ENCODE measurements around the gene NDUFA12. TPM values are rescaled to one million over a fixed set of nuclear protein-coding genes. Genes with fewer than 3 reads are reported as not detected.
"Not testable (repeated sequence)": the region's sequence is repeated elsewhere in the genome, so short reads cannot be mapped to it uniquely, and the experiment has no call there.

The NDUFA12 gene
- total and polyA plus RNA-seq, 4 donors: 53.9 to 118 (median 75.9) TPM

- Histone ChIP-seq H3K4me1 (ENCODE audit: control insufficient read depth in 1 of 2, insufficient read depth in 2 of 2, low read length in 2 of 2) (no peaks in the 10 kb centered on the region), H3K27me3 (ENCODE audit: control insufficient read depth in 1 of 2, insufficient read depth in 2 of 2, low read length in 1 of 2) (no peaks in the 10 kb centered on the region), H3K9me3 (ENCODE audit: control insufficient read depth, low read length) (no peaks in the 10 kb centered on the region), H3K27ac (ENCODE audit: low read depth in 1 of 2, low read length in 2 of 2) (no peak overlapping the region), H3K4me3 (ENCODE audit: low read length in 2 of 2) (no peak overlapping the region), H3K36me3 (ENCODE audit: control insufficient read depth in 1 of 2, insufficient read depth in 2 of 2, low read length in 1 of 2) (no peaks in the 10 kb centered on the region)
- DNase-seq (no peak), ATAC-seq (ENCODE audit: low FRiP score) (no peak)
- 93 to 96% methylated on average over 2 of the region's 2 CpGs for WGBS, 2 donors
- intact Hi-C loops (cut with DNase I): no loop called here
Observed at GRCh38 chr12:95004610-95005009, 1.1 kb upstream of the NDUFA12 start.

DNA sequence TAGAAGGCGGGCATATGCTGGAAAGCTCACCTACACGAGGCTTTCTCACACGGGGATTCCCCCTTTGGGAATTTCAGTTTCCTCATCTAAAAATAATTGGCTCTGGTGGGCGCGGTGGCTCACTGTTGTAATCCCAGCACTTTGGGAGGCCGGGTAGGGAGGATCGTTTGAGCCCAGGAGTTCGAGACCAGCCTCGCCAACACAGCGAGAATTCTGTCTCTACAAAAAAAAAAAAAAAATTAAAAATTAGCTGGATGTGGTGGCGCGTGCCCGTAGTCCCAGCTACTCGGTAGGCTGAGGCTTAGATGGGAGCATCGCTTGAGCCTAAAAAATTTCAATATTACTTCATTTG lies 400 bp upstream of the NDUFA12 start:
- intact Hi-C loops (cut with DNase I): no loop called here
- H3K9me3 ChIP-seq (ENCODE audit: control insufficient read depth, low read length): no peaks in the 10 kb centered on the region
- no peaks in the 10 kb centered on the region for H3K4me1 ChIP-seq (ENCODE audit: control insufficient read depth in 1 of 2, insufficient read depth in 2 of 2, low read length in 2 of 2)
- no peak overlapping the region for H3K4me3 ChIP-seq (ENCODE audit: low read length in 2 of 2)
- ATAC-seq (ENCODE audit: low FRiP score) (peak; percentile 4), DNase-seq (no peak)
- no peak overlapping the region for H3K27ac ChIP-seq (ENCODE audit: low read depth in 1 of 2, low read length in 2 of 2)
- no peaks in the 10 kb centered on the region for H3K36me3 ChIP-seq (ENCODE audit: control insufficient read depth in 1 of 2, insufficient read depth in 2 of 2, low read length in 1 of 2)
- H3K27me3 ChIP-seq (ENCODE audit: control insufficient read depth in 1 of 2, insufficient read depth in 2 of 2, low read length in 1 of 2): no peaks in the 10 kb centered on the region
- WGBS, 2 donors: 67 to 69% methylated on average over 15 of the region's 15 CpGs

GRCh38 chr12:95002754-95003153 lies 743 bp downstream of the NDUFA12 start:
- intact Hi-C loops (cut with DNase I): no loop called here
- no peaks in the 10 kb centered on the region for H3K27me3 ChIP-seq (ENCODE audit: control insufficient read depth in 1 of 2, insufficient read depth in 2 of 2, low read length in 1 of 2)
- no peak overlapping the region for H3K27ac ChIP-seq (ENCODE audit: low read depth in 1 of 2, low read length in 2 of 2)
- peak overlapping the region; percentile 70 to 82 for H3K4me3 ChIP-seq (ENCODE audit: low read length in 2 of 2)
- whole genome bisulfite sequencing, 2 donors: 19 to 30% methylated on average over 3 of the region's 3 CpGs
- DNase-seq (no peak), ATAC-seq (ENCODE audit: low FRiP score) (no peak)
- no peaks in the 10 kb centered on the region for H3K36me3 ChIP-seq (ENCODE audit: control insufficient read depth in 1 of 2, insufficient read depth in 2 of 2, low read length in 1 of 2)
- no peaks in the 10 kb centered on the region for H3K9me3 ChIP-seq (ENCODE audit: control insufficient read depth, low read length)
- no peaks in the 10 kb centered on the region for H3K4me1 ChIP-seq (ENCODE audit: control insufficient read depth in 1 of 2, insufficient read depth in 2 of 2, low read length in 2 of 2)

DNA sequence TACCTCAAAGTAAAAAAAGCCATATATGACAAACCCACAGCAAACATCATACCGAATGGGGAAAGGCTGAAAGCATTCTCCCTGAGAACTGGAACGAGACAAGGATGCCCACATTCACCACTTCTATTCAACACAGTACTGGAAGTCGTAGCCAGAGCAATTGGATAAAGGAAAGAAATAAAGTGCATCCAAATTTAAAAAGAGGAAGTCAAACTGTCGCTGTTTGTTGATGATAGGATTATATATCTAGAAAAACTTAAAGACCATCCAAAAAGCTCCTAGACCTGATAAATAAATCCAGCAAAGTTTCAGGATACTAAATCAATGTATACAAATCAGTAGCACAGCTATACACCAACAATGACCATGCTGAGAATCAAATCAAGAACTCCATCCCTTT lies 5.2 kb downstream of the NDUFA12 start:
- intact Hi-C loops (cut with DNase I): no loop called here
- ATAC-seq (ENCODE audit: low FRiP score) (no peak), DNase-seq (no peak)
- Histone ChIP-seq H3K4me1 (ENCODE audit: control insufficient read depth in 1 of 2, insufficient read depth in 2 of 2, low read length in 2 of 2) (no peaks in the 10 kb centered on the region), H3K4me3 (ENCODE audit: low read length in 2 of 2) (no peak overlapping the region), H3K36me3 (ENCODE audit: control insufficient read depth in 1 of 2, insufficient read depth in 2 of 2, low read length in 1 of 2) (peaks cover 0 to 2% of the 10 kb centered on the region in 2 donors), H3K27ac (ENCODE audit: low read depth in 1 of 2, low read length in 2 of 2) (no peak overlapping the region), H3K9me3 (ENCODE audit: control insufficient read depth, low read length) (no peaks in the 10 kb centered on the region), H3K27me3 (ENCODE audit: control insufficient read depth in 1 of 2, insufficient read depth in 2 of 2, low read length in 1 of 2) (no peaks in the 10 kb centered on the region)
- WGBS, 2 donors: 71 to 76% methylated on average over 4 of the region's 4 CpGs

GRCh38 chr12:94997726-94998125 lies 5.8 kb downstream of the NDUFA12 start:
- Histone ChIP-seq H3K27me3 (ENCODE audit: control insufficient read depth in 1 of 2, insufficient read depth in 2 of 2, low read length in 1 of 2) (no peaks in the 10 kb centered on the region), H3K9me3 (ENCODE audit: control insufficient read depth, low read length) (no peaks in the 10 kb centered on the region), H3K4me1 (ENCODE audit: control insufficient read depth in 1 of 2, insufficient read depth in 2 of 2, low read length in 2 of 2) (no peaks in the 10 kb centered on the region), H3K27ac (ENCODE audit: low read depth in 1 of 2, low read length in 2 of 2) (no peak overlapping the region), H3K36me3 (ENCODE audit: control insufficient read depth in 1 of 2, insufficient read depth in 2 of 2, low read length in 1 of 2) (peaks cover 0 to 2% of the 10 kb centered on the region in 2 donors), H3K4me3 (ENCODE audit: low read length in 2 of 2) (no peak overlapping the region)
- intact Hi-C loops (cut with DNase I): no loop called here
- DNase-seq: no peak
- no peak for ATAC-seq (ENCODE audit: low FRiP score)

GRCh38 chr12:94997061-94997460 lies 6.4 kb downstream of the NDUFA12 start:
- no peaks in the 10 kb centered on the region for H3K4me1 ChIP-seq (ENCODE audit: control insufficient read depth in 1 of 2, insufficient read depth in 2 of 2, low read length in 2 of 2)
- intact Hi-C loops (cut with DNase I): no loop called here
- H3K9me3 ChIP-seq (ENCODE audit: control insufficient read depth, low read length): no peaks in the 10 kb centered on the region
- peaks cover 0 to 4% of the 10 kb centered on the region in 2 donors for H3K36me3 ChIP-seq (ENCODE audit: control insufficient read depth in 1 of 2, insufficient read depth in 2 of 2, low read length in 1 of 2)
- WGBS, 2 donors: 95% methylated on average over 6 of the region's 6 CpGs
- no peak for ATAC-seq (ENCODE audit: low FRiP score)
- H3K27ac ChIP-seq (ENCODE audit: low read depth in 1 of 2, low read length in 2 of 2): no peak overlapping the region
- H3K27me3 ChIP-seq (ENCODE audit: control insufficient read depth in 1 of 2, insufficient read depth in 2 of 2, low read length in 1 of 2): no peaks in the 10 kb centered on the region
- no peak overlapping the region for H3K4me3 ChIP-seq (ENCODE audit: low read length in 2 of 2)
- no peak for DNase-seq

DNA sequence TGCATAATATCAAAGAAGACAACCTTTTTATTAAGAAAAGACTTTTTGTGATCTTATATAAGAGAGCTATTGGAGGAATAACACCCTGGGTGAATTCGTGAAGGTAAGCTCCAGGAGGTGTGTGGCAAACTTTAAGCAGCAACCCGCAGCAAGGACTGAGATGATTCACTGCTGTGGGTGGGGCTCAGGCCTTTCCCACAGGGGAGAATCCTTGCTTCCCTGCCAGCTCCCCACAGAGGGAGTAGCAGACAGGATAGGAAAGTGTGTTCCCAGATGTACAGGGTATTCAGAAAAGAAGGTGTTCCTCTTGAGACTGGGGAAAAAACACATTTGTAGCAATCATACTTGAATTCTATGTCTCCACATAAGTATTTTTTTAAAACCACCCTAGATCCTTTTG lies 9.2 kb downstream of the NDUFA12 start:
- no peak for DNase-seq
- Histone ChIP-seq H3K4me1 (ENCODE audit: control insufficient read depth in 1 of 2, insufficient read depth in 2 of 2, low read length in 2 of 2) (no peaks in the 10 kb centered on the region), H3K27me3 (ENCODE audit: control insufficient read depth in 1 of 2, insufficient read depth in 2 of 2, low read length in 1 of 2) (no peaks in the 10 kb centered on the region), H3K36me3 (ENCODE audit: control insufficient read depth in 1 of 2, insufficient read depth in 2 of 2, low read length in 1 of 2) (peaks cover 0 to 4% of the 10 kb centered on the region in 2 donors), H3K27ac (ENCODE audit: low read depth in 1 of 2, low read length in 2 of 2) (no peak overlapping the region), H3K9me3 (ENCODE audit: control insufficient read depth, low read length) (no peaks in the 10 kb centered on the region), H3K4me3 (ENCODE audit: low read length in 2 of 2) (no peak overlapping the region)
- 81 to 90% methylated on average over 2 of the region's 2 CpGs for WGBS, 2 donors
- ATAC-seq (ENCODE audit: low FRiP score): no peak
- intact Hi-C loops (cut with DNase I): no loop called here

DNA sequence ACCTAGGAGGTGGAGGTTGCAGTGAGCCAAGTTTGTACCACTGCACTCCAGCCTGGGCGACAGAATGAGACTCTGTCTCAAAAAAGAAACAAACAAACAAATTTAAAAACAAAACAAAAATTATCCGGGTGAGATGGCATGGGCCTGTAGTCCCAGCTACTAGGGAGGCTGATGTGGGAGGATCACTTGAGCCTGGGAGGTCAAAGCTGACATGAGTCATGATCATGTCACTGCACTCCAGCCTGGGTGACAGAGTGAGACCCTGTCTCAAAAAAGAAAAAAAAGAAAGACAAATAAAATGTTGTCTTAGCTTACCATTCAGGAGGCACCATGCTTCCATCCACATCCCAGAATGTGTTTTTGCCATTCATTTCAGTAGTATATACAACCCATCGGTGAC lies 9.6 kb downstream of the NDUFA12 start:
- intact Hi-C loops (cut with DNase I); H3K36me3 ChIP-seq (ENCODE audit: control insufficient read depth in 1 of 2, insufficient read depth in 2 of 2, low read length in 1 of 2): not testable (repeated sequence)
- WGBS, 2 donors: 80 to 97% methylated on average over 3 of the region's 3 CpGs

DNA sequence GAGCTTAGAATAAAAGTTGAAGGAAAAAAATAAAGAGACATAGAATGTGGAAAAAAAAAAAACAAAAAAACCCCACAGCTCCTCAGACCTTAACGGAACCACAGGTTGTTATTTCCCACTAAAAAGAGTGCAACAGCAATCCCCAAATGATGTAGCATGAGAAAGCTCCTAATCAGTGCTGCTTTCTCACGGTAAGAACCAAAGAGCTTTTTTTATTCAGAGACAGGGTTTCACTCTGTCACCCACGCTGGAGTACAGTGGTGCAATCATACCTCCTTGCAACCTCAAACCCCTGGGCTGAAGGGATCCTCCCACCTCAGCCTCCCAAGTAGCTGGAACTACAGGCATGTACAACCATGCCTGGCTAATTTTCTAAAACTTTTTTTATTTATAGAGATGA lies 13.3 kb downstream of the NDUFA12 start:
- peaks cover 0 to 4% of the 10 kb centered on the region in 2 donors for H3K36me3 ChIP-seq (ENCODE audit: control insufficient read depth in 1 of 2, insufficient read depth in 2 of 2, low read length in 1 of 2)
- DNase-seq (no peak), ATAC-seq (ENCODE audit: low FRiP score) (no peak)
- H3K9me3 ChIP-seq (ENCODE audit: control insufficient read depth, low read length): no peaks in the 10 kb centered on the region
- H3K4me1 ChIP-seq (ENCODE audit: control insufficient read depth in 1 of 2, insufficient read depth in 2 of 2, low read length in 2 of 2): no peaks in the 10 kb centered on the region
- no peak overlapping the region for H3K4me3 ChIP-seq (ENCODE audit: low read length in 2 of 2)
- H3K27me3 ChIP-seq (ENCODE audit: control insufficient read depth in 1 of 2, insufficient read depth in 2 of 2, low read length in 1 of 2): no peaks in the 10 kb centered on the region
- 86 to 89% methylated on average over 3 of the region's 3 CpGs for WGBS, 2 donors
- intact Hi-C loops (cut with DNase I): no loop called here
- H3K27ac ChIP-seq (ENCODE audit: low read depth in 1 of 2, low read length in 2 of 2): no peak overlapping the region

More for the DNA sequence above, 9.6 kb downstream of the NDUFA12 start:
- DNase-seq; H3K9me3 ChIP-seq (ENCODE audit: control insufficient read depth, low read length); H3K4me3 ChIP-seq (ENCODE audit: low read length in 2 of 2); H3K27ac ChIP-seq (ENCODE audit: low read depth in 1 of 2, low read length in 2 of 2); H3K4me1 ChIP-seq (ENCODE audit: control insufficient read depth in 1 of 2, insufficient read depth in 2 of 2, low read length in 2 of 2); H3K27me3 ChIP-seq (ENCODE audit: control insufficient read depth in 1 of 2, insufficient read depth in 2 of 2, low read length in 1 of 2); ATAC-seq (ENCODE audit: low FRiP score): not testable (repeated sequence)

Measured in aorta (tissue), 5 donors.